ENCODE results near the gene ASIP.

DNA sequence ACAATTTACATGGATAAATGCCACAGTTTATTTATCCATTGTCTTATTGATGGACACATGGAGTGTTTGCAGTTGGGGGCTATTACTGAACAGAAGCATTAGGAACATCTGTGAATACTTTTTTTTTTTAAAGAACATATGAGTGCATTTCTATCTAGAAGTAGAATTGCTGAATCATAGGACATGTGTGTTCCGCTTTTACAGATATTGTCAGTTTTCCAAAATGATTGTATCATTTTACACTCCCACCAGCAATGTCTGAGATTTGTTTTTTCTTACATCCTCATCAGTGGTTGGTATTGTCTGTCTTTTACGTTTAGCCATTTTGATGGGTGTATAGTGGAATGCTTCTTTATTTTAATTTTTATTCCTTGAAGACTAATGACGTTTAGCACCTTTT lies 42.0 kb upstream of the ASIP start:
- TF ChIP-seq, protein P1, sequence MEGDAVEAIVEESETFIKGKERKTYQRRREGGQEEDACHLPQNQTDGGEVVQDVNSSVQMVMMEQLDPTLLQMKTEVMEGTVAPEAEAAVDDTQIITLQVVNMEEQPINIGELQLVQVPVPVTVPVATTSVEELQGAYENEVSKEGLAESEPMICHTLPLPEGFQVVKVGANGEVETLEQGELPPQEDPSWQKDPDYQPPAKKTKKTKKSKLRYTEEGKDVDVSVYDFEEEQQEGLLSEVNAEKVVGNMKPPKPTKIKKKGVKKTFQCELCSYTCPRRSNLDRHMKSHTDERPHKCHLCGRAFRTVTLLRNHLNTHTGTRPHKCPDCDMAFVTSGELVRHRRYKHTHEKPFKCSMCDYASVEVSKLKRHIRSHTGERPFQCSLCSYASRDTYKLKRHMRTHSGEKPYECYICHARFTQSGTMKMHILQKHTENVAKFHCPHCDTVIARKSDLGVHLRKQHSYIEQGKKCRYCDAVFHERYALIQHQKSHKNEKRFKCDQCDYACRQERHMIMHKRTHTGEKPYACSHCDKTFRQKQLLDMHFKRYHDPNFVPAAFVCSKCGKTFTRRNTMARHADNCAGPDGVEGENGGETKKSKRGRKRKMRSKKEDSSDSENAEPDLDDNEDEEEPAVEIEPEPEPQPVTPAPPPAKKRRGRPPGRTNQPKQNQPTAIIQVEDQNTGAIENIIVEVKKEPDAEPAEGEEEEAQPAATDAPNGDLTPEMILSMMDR (IDR thresholded peaks at IDR 0.05), result no peak
- TF ChIP-seq POLR2A (IDR thresholded peaks at IDR 0.05) (no peak), POLR2AphosphoS5 (IDR thresholded peaks at IDR 0.05; ENCODE audit: insufficient read depth in 1 of 2, low read depth in 1 of 2) (no peak)
